Panc1 (cell line): Measurements from ENCODE around the gene SMPD1. TPM values are rescaled to one million over a fixed set of nuclear protein-coding genes. Genes with fewer than 3 reads are reported as not detected.

Source experiments
- ATAC-seq: fragments of 200-7000 bp; cut with Tn5 transposase; 2 replicates; pipeline ENCODE4 v1.9.1; 2020; ENCODE audit warnings: mild to moderate bottlenecking, moderate library complexity
- BruUV-seq: library from RNA; stranded (reverse); fragments of 400-500 nt; replicated peaks from 2 replicates; lab custom pipeline; 2021; lab: Mats Ljungman, UMichigan
- CTCF ChIA-PET: fragments of 300-600 bp; sonication (Branson Sonifier 250); formaldehyde crosslinking; loops from one replicate; lab custom pipeline; 2022; ENCODE audit warnings: antibody characterized with exemption; lab: Charles Lee
- POLR2A ChIA-PET: fragments of 300-600 bp; sonication (Branson Sonifier 250); formaldehyde crosslinking; loops from one replicate; lab custom pipeline; 2022; ENCODE audit warnings: antibody characterized with exemption; lab: Charles Lee
- DNase-seq: peaks from one replicate; pipeline ENCODE4 v3.0.0-alpha.2; 2010; ENCODE audit warnings: low read depth, low spot score
- H3K27ac ChIP-seq: 2 replicates; pipeline ENCODE4 v1.5.1; 2011; ENCODE audit warnings: mild to moderate bottlenecking, low read length, inconsistent platforms
- H3K27me3 ChIP-seq: fragments of 200-500 bp; sonication (Bioruptor generic); 2 replicates; pipeline ENCODE4 v1.6.0; 2014; ENCODE audit warnings: low read length, inconsistent platforms; ENCODE audit not compliant: control insufficient read depth, insufficient read depth
- H3K36me3 ChIP-seq: fragments of 200-500 bp; sonication (Bioruptor generic); 2 replicates; pipeline ENCODE4 v1.5.1; 2014; ENCODE audit warnings: inconsistent platforms, mild to moderate bottlenecking, low read length, moderate library complexity; ENCODE audit not compliant: control insufficient read depth, insufficient read depth
- H3K4me1 ChIP-seq: 2 replicates; pipeline ENCODE4 v1.5.1; 2011; ENCODE audit warnings: inconsistent platforms, mild to moderate bottlenecking, low read length, moderate library complexity; ENCODE audit not compliant: control insufficient read depth, insufficient read depth
- H3K4me3 ChIP-seq, 2 experiments: 2 replicates each; pipeline ENCODE4 v1.5.1; 2011 to 2012; ENCODE audit warnings: low read depth in 2 of 2, low read length in 2 of 2, mild to moderate bottlenecking in 2 of 2, inconsistent platforms in 1 of 2, moderate library complexity in 1 of 2
- H3K9me3 ChIP-seq: fragments of 200-500 bp; sonication (Bioruptor generic); 2 replicates; pipeline ENCODE4 v1.5.1; 2014; ENCODE audit warnings: low read depth, mild to moderate bottlenecking, inconsistent platforms, low read length, moderate library complexity; ENCODE audit not compliant: control insufficient read depth, insufficient read depth
- POLR2AphosphoS5 ChIP-seq: IDR thresholded peaks from 2 replicates; pipeline ENCODE4 v1.6.1; 2012; ENCODE audit warnings: mild to moderate bottlenecking, low read depth, low read length, moderate library complexity
- SIN3A ChIP-seq: IDR thresholded peaks from 2 replicates; pipeline ENCODE4 v1.6.1; 2012; ENCODE audit warnings: low read depth, mild to moderate bottlenecking, low read length, moderate library complexity, borderline replicate concordance; ENCODE audit not compliant: insufficient read depth
- TCF7L2 ChIP-seq: IDR thresholded peaks from 2 replicates; pipeline ENCODE4 v1.6.1; 2011; ENCODE audit warnings: mild to moderate bottlenecking, low read depth, low read length, inconsistent platforms
- in situ Hi-C: cut with HindIII; loops from 2 replicates; pipeline ENCODE4 v1.10.0; 2016; ENCODE audit warnings: low sequenced_read_pairs, low pct_unique_long_range_greater_than_20kb
- intact Hi-C: fragments of 100-400 bp; cut with micrococcal nuclease; formaldehyde crosslinking; loops from one replicate; pipeline ENCODE4 v1.10.0; 2022; ENCODE audit not compliant: unreplicated experiment
- total RNA-seq: library from RNA; stranded (reverse); gene quantifications from one replicate; pipeline ENCODE4 v1.2.1, GENCODE V29; 2021; ENCODE audit not compliant: unreplicated experiment
- TF ChIP-seq, protein P1 (sequence below), 2 experiments: IDR thresholded peaks; 2 replicates each; pipeline ENCODE4 v1.6.1; 2011 to 2012; ENCODE audit warnings: low read depth in 2 of 2, control low read depth in 1 of 2, low read length in 1 of 2, mild to moderate bottlenecking in 1 of 2, moderate library complexity in 1 of 2; ENCODE audit not compliant: insufficient read depth in 1 of 2
- TF ChIP-seq, protein P2 (sequence below): fragments of 450-650 bp; IDR thresholded peaks from 2 replicates; pipeline ENCODE4 v1.5.1; 2017; ENCODE audit warnings: mild to moderate bottlenecking

Gene SMPD1
- total RNA-seq, 1 experiment from 2014 or later = 20.0 TPM

DNA sequence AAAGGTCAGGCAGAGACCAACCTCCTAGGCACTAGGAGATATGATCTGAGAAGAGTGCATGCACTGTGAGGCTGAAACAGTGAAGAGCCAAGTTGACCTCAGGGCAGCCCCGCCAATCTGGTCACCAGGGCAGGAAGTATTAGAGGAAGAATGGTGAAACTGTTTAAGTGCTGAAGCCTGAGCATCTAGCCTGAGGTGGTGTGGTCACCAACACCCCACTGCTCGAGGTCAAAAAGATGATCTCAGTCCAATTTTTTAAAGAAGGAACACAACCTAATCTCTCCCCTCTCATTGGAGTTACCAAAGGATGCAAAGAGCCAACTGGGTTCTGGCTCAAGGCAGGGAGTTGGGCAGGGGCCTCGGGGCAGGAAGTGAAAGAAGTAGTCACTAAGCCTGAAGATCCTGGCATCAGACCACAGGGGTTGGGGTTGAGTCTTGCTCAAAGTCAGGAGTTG is 24.6 kb downstream of the SMPD1 start:
- no peak for ATAC-seq
- H3K4me3 ChIP-seq = no peak overlapping the region
- ChIA-PET POLR2A (no interaction called here), CTCF (no interaction called here)
- H3K9me3 ChIP-seq = no peaks in the 10 kb centered on the region
- peaks cover 4% of the 10 kb centered on the region for H3K4me1 ChIP-seq
- BruUV-seq = no TSS peak
- intact Hi-C loops (no loop called here), in situ Hi-C loops (no loop called here)
- H3K27me3 ChIP-seq = peaks cover 16% of the 10 kb centered on the region
- no peaks in the 10 kb centered on the region for H3K36me3 ChIP-seq
- no peak for DNase-seq
- TF ChIP-seq SIN3A (no peak), POLR2AphosphoS5 (no peak)
- no peak overlapping the region for H3K27ac ChIP-seq

DNA sequence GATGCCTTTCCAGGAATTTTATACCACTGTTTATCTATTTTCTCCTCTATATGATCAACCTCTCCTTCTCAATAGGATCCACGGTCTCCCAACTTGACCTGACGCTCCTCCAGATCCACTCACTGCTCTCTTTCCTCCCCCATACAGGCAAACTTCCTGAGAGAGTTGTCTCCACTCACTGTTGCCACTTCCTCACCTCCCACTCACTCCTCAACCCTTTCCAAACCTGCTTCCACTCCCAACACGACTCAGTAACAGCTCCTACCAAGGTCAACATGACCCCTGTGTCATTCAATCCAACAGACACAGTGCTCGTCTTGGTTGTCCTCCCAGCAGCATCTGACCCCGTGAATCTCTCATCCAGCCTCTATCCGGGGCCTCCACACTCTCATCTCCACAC is 25.5 kb downstream of the SMPD1 start:
- intact Hi-C loops (no loop called here), in situ Hi-C loops (no loop called here)
- ChIA-PET CTCF (no interaction called here), POLR2A (no interaction called here)
- DNase-seq = no peak
- H3K4me1 ChIP-seq = peaks cover 4% of the 10 kb centered on the region
- H3K9me3 ChIP-seq = no peaks in the 10 kb centered on the region
- no TSS peak for BruUV-seq
- H3K36me3 ChIP-seq = no peaks in the 10 kb centered on the region
- H3K4me3 ChIP-seq = no peak overlapping the region
- H3K27ac ChIP-seq = no peak overlapping the region
- TF ChIP-seq, protein P1, sequence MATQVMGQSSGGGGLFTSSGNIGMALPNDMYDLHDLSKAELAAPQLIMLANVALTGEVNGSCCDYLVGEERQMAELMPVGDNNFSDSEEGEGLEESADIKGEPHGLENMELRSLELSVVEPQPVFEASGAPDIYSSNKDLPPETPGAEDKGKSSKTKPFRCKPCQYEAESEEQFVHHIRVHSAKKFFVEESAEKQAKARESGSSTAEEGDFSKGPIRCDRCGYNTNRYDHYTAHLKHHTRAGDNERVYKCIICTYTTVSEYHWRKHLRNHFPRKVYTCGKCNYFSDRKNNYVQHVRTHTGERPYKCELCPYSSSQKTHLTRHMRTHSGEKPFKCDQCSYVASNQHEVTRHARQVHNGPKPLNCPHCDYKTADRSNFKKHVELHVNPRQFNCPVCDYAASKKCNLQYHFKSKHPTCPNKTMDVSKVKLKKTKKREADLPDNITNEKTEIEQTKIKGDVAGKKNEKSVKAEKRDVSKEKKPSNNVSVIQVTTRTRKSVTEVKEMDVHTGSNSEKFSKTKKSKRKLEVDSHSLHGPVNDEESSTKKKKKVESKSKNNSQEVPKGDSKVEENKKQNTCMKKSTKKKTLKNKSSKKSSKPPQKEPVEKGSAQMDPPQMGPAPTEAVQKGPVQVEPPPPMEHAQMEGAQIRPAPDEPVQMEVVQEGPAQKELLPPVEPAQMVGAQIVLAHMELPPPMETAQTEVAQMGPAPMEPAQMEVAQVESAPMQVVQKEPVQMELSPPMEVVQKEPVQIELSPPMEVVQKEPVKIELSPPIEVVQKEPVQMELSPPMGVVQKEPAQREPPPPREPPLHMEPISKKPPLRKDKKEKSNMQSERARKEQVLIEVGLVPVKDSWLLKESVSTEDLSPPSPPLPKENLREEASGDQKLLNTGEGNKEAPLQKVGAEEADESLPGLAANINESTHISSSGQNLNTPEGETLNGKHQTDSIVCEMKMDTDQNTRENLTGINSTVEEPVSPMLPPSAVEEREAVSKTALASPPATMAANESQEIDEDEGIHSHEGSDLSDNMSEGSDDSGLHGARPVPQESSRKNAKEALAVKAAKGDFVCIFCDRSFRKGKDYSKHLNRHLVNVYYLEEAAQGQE (IDR thresholded peaks at IDR 0.05; ENCODE audit: insufficient read depth in 1 of 2, low read depth in 2 of 2, low read length in 1 of 2) = no peak
- TF ChIP-seq POLR2AphosphoS5 (no peak), SIN3A (no peak), TCF7L2 (no peak)
- TF ChIP-seq, protein P2, sequence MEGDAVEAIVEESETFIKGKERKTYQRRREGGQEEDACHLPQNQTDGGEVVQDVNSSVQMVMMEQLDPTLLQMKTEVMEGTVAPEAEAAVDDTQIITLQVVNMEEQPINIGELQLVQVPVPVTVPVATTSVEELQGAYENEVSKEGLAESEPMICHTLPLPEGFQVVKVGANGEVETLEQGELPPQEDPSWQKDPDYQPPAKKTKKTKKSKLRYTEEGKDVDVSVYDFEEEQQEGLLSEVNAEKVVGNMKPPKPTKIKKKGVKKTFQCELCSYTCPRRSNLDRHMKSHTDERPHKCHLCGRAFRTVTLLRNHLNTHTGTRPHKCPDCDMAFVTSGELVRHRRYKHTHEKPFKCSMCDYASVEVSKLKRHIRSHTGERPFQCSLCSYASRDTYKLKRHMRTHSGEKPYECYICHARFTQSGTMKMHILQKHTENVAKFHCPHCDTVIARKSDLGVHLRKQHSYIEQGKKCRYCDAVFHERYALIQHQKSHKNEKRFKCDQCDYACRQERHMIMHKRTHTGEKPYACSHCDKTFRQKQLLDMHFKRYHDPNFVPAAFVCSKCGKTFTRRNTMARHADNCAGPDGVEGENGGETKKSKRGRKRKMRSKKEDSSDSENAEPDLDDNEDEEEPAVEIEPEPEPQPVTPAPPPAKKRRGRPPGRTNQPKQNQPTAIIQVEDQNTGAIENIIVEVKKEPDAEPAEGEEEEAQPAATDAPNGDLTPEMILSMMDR = no peak
- no peak for ATAC-seq
- H3K27me3 ChIP-seq = peaks cover 25% of the 10 kb centered on the region

DNA sequence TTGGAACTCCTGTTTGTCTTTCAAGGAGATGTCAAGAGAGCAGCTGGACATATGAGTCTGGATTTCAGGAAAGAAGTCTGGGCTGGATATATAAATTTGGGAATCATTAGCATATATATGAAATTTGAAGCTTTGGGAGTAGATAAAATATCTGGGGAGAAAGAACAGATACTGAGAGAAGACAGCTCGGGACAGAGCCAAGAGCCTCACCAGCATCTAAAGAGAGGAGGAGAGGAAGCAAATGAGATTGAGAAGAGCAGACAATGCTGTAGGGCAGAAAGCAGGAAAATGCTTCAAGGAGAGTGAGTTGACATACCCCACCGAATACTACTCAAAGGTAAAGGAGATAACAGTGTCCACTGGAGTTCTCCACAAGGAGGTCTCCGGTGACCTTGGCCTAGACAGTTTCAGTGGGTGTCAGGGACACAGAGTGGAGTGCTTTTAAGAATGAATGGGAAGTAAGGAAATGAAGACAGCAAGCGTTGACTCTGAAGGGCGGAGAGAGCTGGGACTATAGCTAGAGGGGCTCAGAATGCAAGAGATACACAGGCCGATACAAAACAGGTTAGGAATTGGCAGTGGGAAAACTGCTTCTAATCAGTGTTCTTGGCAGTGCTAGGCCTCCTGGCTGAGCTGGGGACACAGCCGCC is 27.8 kb downstream of the SMPD1 start:
- TF ChIP-seq, protein P2 = no peak
- no peak for TF ChIP-seq SIN3A
- TF ChIP-seq, protein P1 (IDR thresholded peaks at IDR 0.05; ENCODE audit: insufficient read depth in 1 of 2, low read depth in 2 of 2, low read length in 1 of 2) = no peak
- TF ChIP-seq POLR2AphosphoS5 = no peak
- no peak for TF ChIP-seq TCF7L2
- ChIA-PET CTCF (interaction anchor here (1.8 kb wide), 1 partner anchor 39 kb away, joined by 9 read pairs; no protein-coding TSS in a partner anchor), POLR2A (no interaction called here)
- Histone ChIP-seq H3K4me3 (peak overlapping the region in 1 of 2 experiments; percentile 59; a peak in 3 of 4 replicates), H3K27ac (no peak overlapping the region), H3K9me3 (no peaks in the 10 kb centered on the region), H3K36me3 (no peaks in the 10 kb centered on the region), H3K27me3 (peaks cover 36% of the 10 kb centered on the region), H3K4me1 (peaks cover 4% of the 10 kb centered on the region)
- intact Hi-C loops = no loop called here
- BruUV-seq = no TSS peak
- in situ Hi-C loops = no loop called here
- DNase-seq (no peak), ATAC-seq (no peak)
